DLD1 (cell line): ENCODE data around the gene MROH2B.

Experiments used
- in situ Hi-C: cut with HindIII; loops from 2 replicates; pipeline ENCODE4 v1.10.0; 2017; ENCODE audit warnings: low sequenced_read_pairs

MROH2B gene

GRCh38 chr5:41071242-41071641 is at the start of gene MROH2B:
Gene MROH2B (minus strand): TSS chr5:41071342. CDS start chr5:41070852, 490 bp downstream.
- in situ Hi-C loops: no loop called here

GRCh38 chr5:41120600-41120999 is 49.5 kb upstream of the MROH2B start:
- in situ Hi-C loops: no loop called here

DNA sequence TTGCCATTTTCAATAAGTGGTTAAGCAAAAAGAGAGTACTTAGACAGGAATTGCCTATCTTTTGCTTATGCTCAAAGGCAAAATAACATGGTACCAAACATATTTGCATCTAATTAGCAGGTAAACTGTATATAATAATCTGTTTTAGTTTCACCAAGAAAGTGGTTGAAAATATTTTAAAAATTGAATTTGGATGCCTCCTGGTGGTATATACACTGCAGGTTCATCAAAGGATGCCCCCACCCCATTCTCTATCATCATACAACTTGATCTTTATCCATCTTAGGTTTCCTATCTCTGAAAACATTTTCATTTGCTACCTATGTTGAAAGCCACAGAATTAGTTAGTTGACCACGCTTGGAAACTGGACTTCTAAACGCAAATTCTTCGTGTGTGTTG is 47.0 kb upstream of the MROH2B start:
- in situ Hi-C loops: no loop called here

DNA sequence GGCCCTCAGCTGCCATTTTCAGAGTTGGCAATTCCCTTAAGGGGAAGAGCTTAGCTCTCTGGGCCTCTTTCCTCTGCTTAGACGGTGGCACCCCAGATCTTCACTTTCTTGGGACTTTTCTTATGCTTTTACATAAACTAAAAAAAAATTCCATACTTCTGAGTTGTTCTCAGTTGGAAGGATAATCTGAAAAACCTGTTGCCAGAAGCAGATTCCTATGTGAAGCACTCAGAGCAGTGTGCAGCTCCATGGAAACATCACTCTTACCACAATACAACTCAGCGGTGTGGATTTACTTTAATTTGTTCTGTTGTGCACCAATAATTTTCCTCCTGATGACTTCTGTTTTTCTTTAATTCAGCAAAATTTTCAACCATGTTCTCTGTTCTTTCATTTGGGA is 44.1 kb upstream of the MROH2B start:
- in situ Hi-C loops: no loop called here

DNA sequence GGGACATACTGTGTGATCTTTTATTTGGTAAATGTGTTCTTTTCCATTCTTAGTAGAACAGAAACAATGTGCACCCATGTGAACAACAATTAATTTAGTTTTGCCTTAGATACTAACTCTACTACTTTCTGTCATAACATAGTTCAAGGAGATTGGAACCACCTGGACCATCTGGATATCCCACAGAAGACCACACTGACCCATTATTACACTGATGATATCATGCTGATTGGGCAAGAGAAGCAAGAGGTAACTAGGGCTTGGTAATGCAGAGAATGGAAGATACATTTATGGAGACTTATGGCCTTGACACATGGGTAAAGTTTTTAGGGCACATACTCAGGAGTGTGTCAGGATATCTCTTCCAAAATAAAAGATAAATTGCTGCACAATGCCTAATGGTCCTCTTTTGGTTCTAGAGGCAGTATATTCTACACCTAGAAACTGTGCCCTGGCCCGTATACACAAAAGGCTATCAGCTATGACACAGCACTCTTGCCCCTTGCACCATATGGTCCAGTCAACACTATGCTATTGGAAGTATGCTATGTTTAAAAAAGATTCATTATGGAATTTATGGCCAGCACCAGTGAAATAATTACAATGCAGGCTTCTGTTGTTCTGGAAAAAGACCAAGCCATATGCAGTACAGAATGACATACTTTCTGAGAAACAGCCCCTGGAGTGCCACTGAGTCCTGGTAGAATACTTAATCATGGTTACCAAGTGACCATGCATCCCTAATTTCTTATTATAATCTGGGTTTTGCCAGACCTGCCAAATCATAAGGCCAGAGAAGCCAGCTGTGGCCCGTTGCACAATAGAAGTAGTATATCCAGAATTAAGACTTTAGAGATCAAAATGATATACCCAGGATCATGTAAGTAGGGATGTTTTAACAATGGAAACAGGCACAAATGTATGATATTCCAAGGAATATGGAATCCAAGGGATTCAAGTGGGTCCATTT is 41.6 kb upstream of the MROH2B start:
- in situ Hi-C loops: no loop called here

GRCh38 chr5:41109186-41109585 is 38.0 kb upstream of the MROH2B start:
- in situ Hi-C loops: no loop called here

GRCh38 chr5:41102341-41102740 is 31.2 kb upstream of the MROH2B start:
- in situ Hi-C loops: no loop called here

DNA sequence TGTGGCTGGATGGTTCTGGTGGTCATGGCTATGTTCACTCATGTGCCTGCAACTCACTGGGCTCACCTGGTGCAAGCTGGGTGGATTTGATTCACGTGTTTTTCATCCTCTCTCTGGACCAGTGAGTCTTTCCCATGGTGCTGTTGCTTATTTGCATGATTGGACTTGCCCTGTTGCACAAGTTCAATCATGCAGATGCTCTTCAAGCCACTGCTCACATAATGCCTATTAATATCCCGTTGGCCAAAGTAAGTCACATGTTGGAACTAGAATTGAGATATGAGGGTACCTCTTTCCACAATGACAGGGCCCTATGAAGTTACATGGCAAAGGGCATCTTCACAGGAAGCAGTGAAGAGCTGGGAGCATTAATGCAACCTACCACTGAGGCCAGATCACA is 26.5 kb upstream of the MROH2B start:
- in situ Hi-C loops: no loop called here

DNA sequence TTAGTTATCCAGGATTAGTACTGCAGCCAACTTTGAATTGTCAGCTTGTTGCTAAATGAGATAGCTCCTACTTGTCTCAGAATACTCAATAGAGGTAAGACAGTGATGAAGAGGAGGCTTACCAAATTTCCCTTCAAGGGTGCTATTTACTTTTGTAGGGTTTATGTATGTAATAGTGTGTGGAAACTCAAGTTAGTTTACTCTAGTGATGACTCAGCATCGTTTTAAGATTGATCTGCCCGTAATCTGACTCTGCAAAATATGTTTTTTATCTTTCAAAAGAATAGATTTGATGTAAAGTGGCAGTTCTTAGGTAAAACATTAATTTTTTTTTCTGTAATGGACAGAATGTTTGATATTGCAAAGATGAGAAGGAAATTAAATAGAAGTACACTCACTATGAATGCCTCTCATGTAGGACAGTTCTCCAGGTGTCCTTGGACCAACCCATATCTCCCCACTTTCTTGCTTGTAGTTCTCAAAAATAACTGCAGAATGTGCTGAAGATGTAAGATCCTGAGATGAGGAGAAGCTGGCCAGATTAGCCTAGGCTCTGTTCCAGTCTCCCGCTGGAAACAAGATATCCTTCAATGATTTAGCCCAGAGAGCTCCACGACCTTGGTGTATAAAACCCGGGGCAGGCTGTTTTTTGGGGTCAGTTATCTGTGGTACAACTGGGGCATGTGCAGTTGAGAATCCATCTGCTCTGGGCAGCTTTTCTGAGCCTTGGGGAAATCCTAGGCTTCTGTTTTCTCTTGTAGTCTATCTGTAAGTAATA is 24.4 kb upstream of the MROH2B start:
- in situ Hi-C loops: no loop called here

GRCh38 chr5:41094871-41095270 is 23.7 kb upstream of the MROH2B start:
- in situ Hi-C loops: no loop called here

DNA sequence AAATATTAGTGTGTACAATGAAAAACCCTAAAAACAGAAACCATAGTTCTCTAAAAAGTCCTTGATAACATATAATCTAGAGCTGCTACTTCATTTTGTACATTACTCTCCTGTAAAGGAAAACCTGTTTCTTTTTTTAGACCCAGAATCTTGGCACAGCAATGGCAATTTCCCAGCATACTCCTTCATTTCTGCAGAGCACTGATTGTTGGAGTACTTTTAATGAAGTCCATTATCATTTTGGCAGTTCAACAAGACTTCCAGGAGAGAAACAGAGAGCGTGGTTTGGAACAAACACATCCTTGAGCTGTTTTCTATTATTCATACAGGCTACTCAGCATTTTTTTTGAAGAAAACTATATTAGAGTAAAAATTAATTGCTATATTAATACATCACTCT is 22.7 kb upstream of the MROH2B start:
- in situ Hi-C loops: no loop called here

GRCh38 chr5:41087461-41087860 is 16.3 kb upstream of the MROH2B start:
- in situ Hi-C loops: no loop called here

- in situ Hi-C loops: no loop called here
Observed at GRCh38 chr5:41083306-41083705, 12.2 kb upstream of the MROH2B start.

GRCh38 chr5:41071975-41072374 is 833 bp upstream of the MROH2B start:
- in situ Hi-C loops: no loop called here

GRCh38 chr5:41067714-41068568 is 3.2 kb downstream of the MROH2B start:
- in situ Hi-C loops: no loop called here

DNA sequence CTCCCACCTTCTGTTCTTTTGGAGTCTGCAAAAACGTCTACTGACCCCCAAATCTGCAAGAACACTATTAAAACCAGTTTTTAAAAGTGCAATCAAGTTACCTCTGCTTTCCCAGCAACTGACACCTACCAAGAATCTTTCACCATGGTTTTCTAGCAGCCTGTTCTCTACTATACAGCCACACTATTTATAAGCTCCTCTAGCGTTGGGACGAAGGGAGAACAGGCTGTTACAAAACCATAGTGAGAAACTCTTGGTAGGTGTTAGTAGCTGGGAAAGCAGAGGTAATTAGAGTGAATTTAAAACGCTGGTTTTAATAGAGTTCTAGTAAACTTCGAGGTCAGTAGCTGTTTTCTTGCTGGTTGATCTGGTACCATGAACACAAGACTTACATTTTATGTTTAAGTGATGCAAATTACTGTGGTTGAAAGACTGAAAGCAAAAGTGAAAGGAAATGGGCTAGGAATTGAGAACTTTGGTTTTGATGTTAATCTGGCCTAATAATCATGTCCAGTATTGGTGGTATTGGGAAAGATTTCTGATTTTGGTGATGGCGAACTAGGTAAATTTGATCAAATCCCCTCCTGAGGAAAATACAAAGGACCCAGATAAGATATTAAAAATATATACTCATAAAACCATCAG is 5.3 kb downstream of the MROH2B start:
- in situ Hi-C loops: no loop called here

- in situ Hi-C loops: no loop called here
Observed at GRCh38 chr5:41057940-41058339, 13.2 kb downstream of the MROH2B start.

GRCh38 chr5:41057231-41057630 is 13.9 kb downstream of the MROH2B start:
- in situ Hi-C loops: no loop called here

GRCh38 chr5:41048986-41049385 is 22.2 kb downstream of the MROH2B start:
- in situ Hi-C loops: loop anchor here (5.0 kb wide), 1 partner anchor 62 kb away; no protein-coding TSS in a partner anchor

DNA sequence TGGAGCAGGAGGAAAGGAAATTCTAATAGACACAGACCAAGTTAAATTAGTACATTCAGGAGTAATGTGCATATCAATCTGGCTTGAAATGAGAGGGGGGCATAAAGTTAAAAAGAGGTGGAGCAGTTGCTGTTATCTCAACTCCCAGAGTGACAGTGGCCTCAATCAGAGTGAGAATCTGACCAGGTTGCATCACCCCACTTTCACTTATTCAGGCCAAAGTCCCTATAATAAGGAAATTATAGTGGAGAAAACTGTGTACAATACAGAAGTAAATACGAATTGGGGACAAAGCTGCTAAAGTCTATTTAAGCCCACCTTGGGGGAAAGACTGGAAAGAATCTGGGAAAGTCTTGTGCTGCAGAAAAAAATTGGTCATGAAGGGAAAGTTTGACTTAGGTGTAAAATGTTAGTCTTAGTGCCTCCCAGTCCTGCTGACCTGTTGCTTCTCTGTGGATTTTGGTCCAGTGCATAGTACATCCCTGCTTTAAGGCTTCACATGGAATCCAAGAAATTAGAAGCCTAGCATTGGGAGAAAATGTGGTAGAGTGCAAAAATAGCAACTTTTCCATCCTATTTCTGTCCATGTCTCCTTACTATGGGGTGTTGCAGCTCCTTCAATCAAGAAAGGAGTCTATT is 27.9 kb downstream of the MROH2B start:
- in situ Hi-C loops: no loop called here
